CD4-positive, alpha-beta T cell (primary cell): ENCODE data around the gene MGA. TPM values are rescaled to one million over a fixed set of nuclear protein-coding genes. Genes with fewer than 3 reads are reported as not detected.

Experiments used
- ATAC-seq: fragments of 200-7000 bp; cut with Tn5 transposase; one replicate; pipeline ENCODE4 v1.10.0; 2022; ENCODE audit warnings: mild to moderate bottlenecking; ENCODE audit not compliant: poor library complexity
- CTCF ChIA-PET: fragments of 350-600 bp; sonication (Branson Sonifier 250); formaldehyde crosslinking; loops from one replicate; lab custom pipeline; 2021; ENCODE audit warnings: antibody characterized with exemption, inconsistent platforms; lab: Charles Lee
- POLR2A ChIA-PET: fragments of 350-600 bp; sonication (Branson Sonifier 250); formaldehyde crosslinking; loops from one replicate; lab custom pipeline; 2021; ENCODE audit warnings: antibody characterized with exemption, inconsistent platforms; lab: Charles Lee
- DNase-seq, 14 experiments: peaks; one replicate each; pipeline ENCODE4 v3.0.0-alpha.2; 2013 to 2020; ENCODE audit warnings: mixed read lengths in 2 of 14
- H3K27ac ChIP-seq, 2 donors: one replicate each; pipeline versions ENCODE4 v1.5.1 to v1.7.0; 2013; ENCODE audit warnings: low read length in 2 of 2, low read depth in 1 of 2, mild to moderate bottlenecking in 1 of 2
- H3K27me3 ChIP-seq, 2 experiments: 1 replicate in 1 of 2; 2 replicates in 1 of 2; pipeline versions ENCODE4 v1.6.1 to v1.7.0; 2013; ENCODE audit warnings: low read length in 2 of 2, control low read depth in 1 of 2, mild to moderate bottlenecking in 1 of 2, moderate library complexity in 1 of 2; ENCODE audit not compliant: insufficient read depth in 2 of 2, control insufficient read depth in 1 of 2
- H3K36me3 ChIP-seq: one replicate; pipeline ENCODE4 v1.6.1; 2013; ENCODE audit warnings: low read length, control low read depth; ENCODE audit not compliant: insufficient read depth
- H3K4me1 ChIP-seq: one replicate; pipeline ENCODE4 v1.6.1; 2013; ENCODE audit warnings: low read length, control low read depth; ENCODE audit not compliant: insufficient read depth
- H3K4me3 ChIP-seq: one replicate; pipeline ENCODE4 v1.5.1; 2013; ENCODE audit warnings: mild to moderate bottlenecking, low read length, moderate library complexity
- H3K9me3 ChIP-seq, 2 experiments: 1 replicate in 1 of 2; 2 replicates in 1 of 2; pipeline versions ENCODE4 v1.6.1 to v1.7.0; 2013; ENCODE audit warnings: low read length in 2 of 2, mild to moderate bottlenecking in 2 of 2, control low read depth in 1 of 2, moderate library complexity in 1 of 2; ENCODE audit not compliant: control insufficient read depth in 1 of 2, insufficient read depth in 1 of 2
- H3K27ac Mint-ChIP-seq: one replicate; pipeline ENCODE4 v1.8.0; 2020; ENCODE audit warnings: mixed read lengths
- H3K27me3 Mint-ChIP-seq: one replicate; pipeline ENCODE4 v1.8.0; 2021; ENCODE audit warnings: mixed read lengths
- H3K36me3 Mint-ChIP-seq: one replicate; pipeline ENCODE4 v1.8.0; 2021; ENCODE audit warnings: low read depth, mixed read lengths
- H3K4me1 Mint-ChIP-seq: one replicate; pipeline ENCODE4 v1.8.0; 2021; ENCODE audit warnings: low read depth, mixed read lengths
- H3K4me3 Mint-ChIP-seq: one replicate; pipeline ENCODE4 v1.8.0; 2020; ENCODE audit warnings: mild to moderate bottlenecking, mixed read lengths
- H3K9me3 Mint-ChIP-seq: one replicate; pipeline ENCODE4 v1.8.0; 2020; ENCODE audit warnings: mixed read lengths
- intact Hi-C, 2 experiments: fragments of 100-400 bp; cut with DNase I in 1 of 2; cut with micrococcal nuclease in 1 of 2; formaldehyde crosslinking; loops; one replicate each; pipeline versions ENCODE4 v1.15.1 to v1.9.0; 2023 to 2025; cut with DNase I, micrococcal nuclease
- total RNA-seq, 174 experiments: library from RNA in 2 of 174; stranded (reverse) in 2 of 174; gene quantifications; one replicate each; pipeline ENCODE4 v1.2.3 and lab custom pipeline; 2021 to 2026
- TF ChIP-seq, protein P1 (sequence below): fragments of 200-600 bp; IDR thresholded peaks from one replicate; pipeline ENCODE4 v1.8.0; 2022; ENCODE audit warnings: antibody characterized with exemption, mild to moderate bottlenecking

The MGA gene
- total RNA-seq, 2 experiments from 2014 or later = 31.0 to 33.9 TPM

DNA sequence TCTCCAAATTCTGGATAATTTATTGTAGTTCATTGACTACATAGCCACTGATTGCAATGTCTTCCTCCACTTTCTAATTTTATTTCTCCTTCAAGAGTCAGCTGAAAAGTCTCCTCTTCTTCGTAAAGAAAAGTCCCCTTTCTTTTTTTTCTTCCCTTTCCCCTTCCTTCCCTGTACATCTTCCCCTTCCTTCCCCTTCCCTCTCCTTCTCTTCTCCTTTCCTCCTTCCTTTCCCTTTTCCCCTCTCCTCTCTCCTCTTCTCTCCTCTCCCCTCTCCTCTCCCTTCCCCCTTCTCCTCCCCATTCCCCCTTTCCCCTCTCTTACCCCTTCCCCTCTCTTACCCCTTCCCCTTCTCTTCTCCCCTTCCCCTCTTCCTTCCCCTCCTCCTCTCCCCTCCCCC lies 8.8 kb upstream of the MGA start:
- Mint-ChIP-seq H3K36me3 (no peaks in the 10 kb centered on the region), H3K4me1 (no peaks in the 10 kb centered on the region), H3K4me3 (no peak overlapping the region), H3K27ac (no peak overlapping the region), H3K9me3 (peaks cover 6% of the 10 kb centered on the region), H3K27me3 (no peaks in the 10 kb centered on the region)
- Histone ChIP-seq H3K27ac (no peak overlapping the region), H3K4me1 (no peaks in the 10 kb centered on the region), H3K27me3 (no peaks in the 10 kb centered on the region), H3K36me3 (no peaks in the 10 kb centered on the region), H3K9me3 (peaks cover 0 to 10% of the 10 kb centered on the region in 2 experiments), H3K4me3 (no peak overlapping the region)
- POLR2A ChIA-PET = no interaction called here
- intact Hi-C loops = loop anchor here in 1 of 2 experiments (10.0 kb wide), 1 partner anchor 247 kb away; the partner anchor contains the start of gene NDUFAF1
- no peak for ATAC-seq
- TF ChIP-seq, protein P1, sequence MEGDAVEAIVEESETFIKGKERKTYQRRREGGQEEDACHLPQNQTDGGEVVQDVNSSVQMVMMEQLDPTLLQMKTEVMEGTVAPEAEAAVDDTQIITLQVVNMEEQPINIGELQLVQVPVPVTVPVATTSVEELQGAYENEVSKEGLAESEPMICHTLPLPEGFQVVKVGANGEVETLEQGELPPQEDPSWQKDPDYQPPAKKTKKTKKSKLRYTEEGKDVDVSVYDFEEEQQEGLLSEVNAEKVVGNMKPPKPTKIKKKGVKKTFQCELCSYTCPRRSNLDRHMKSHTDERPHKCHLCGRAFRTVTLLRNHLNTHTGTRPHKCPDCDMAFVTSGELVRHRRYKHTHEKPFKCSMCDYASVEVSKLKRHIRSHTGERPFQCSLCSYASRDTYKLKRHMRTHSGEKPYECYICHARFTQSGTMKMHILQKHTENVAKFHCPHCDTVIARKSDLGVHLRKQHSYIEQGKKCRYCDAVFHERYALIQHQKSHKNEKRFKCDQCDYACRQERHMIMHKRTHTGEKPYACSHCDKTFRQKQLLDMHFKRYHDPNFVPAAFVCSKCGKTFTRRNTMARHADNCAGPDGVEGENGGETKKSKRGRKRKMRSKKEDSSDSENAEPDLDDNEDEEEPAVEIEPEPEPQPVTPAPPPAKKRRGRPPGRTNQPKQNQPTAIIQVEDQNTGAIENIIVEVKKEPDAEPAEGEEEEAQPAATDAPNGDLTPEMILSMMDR = no peak
- no peak for DNase-seq
- CTCF ChIA-PET = no interaction called here

DNA sequence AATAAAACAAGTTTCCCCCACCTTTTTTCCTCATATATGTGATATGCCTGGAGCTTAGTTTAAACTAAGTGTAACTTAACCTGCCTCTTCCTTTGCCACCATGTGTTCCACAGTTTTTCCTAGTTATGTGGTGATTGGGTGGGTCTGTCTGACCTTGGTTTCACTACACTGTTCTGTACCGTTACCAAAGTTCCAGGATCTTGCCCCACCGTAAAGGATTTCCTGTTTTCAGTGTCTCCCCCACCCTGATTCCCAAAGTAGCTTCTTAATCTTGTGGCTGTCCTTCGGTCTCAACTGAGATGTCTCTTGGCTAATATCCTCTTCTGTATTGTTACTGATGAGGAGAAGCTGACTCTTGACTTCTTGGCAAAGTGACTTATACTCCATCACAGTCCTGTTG lies 6.4 kb upstream of the MGA start:
- DNase-seq (no peak), ATAC-seq (no peak)
- intact Hi-C loops = loop anchor here in 1 of 2 experiments (10.0 kb wide), 1 partner anchor 249 kb away; the partner anchor contains the start of gene NDUFAF1
- POLR2A ChIA-PET = interaction anchor here (0.6 to 0.7 kb wide), 2 partner anchors 9 to 11 kb away, joined by 3 read pairs; no protein-coding TSS in a partner anchor
- peaks cover 6% of the 10 kb centered on the region for H3K9me3 Mint-ChIP-seq
- H3K27me3 ChIP-seq = no peaks in the 10 kb centered on the region
- no peak overlapping the region for H3K27ac Mint-ChIP-seq
- H3K4me3 ChIP-seq = no peak overlapping the region
- H3K4me3 Mint-ChIP-seq = no peak overlapping the region
- TF ChIP-seq, protein P1 = no peak
- peaks cover 0 to 10% of the 10 kb centered on the region in 2 experiments for H3K9me3 ChIP-seq
- H3K4me1 ChIP-seq = no peaks in the 10 kb centered on the region
- H3K36me3 ChIP-seq = no peaks in the 10 kb centered on the region
- no peaks in the 10 kb centered on the region for H3K27me3 Mint-ChIP-seq
- peaks cover 2% of the 10 kb centered on the region for H3K4me1 Mint-ChIP-seq
- CTCF ChIA-PET = interaction anchor here (0.6 to 1.1 kb wide), 2 partner anchors 11 to 96 kb away, joined by 3 read pairs; no protein-coding TSS in a partner anchor
- H3K27ac ChIP-seq = no peak overlapping the region
- H3K36me3 Mint-ChIP-seq = no peaks in the 10 kb centered on the region

DNA sequence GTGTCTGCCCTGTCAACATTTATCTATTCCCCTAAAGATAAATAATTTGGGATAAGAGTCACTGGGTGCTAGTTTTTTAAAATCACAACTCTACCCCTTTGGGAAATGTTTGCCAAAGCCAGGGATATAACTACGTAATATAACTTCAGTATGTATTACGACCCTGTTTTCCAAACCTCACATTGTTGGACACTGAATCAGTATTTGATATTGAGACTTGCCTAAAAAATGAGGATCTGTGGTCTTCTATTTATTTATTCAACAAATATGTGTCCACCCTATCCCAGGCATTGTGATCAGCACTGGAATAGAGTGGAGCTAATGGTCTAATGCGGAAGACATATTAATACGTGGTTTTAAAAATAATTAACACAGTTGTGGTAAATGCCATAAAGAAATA lies 4.5 kb upstream of the MGA start:
- intact Hi-C loops = loop anchor here in 1 of 2 experiments (10.0 kb wide), 1 partner anchor 251 kb away; the partner anchor contains the start of gene NDUFAF1
- no peak overlapping the region for H3K27ac ChIP-seq
- TF ChIP-seq, protein P1 = no peak
- peaks cover 6% of the 10 kb centered on the region for H3K9me3 Mint-ChIP-seq
- CTCF ChIA-PET = no interaction called here
- no peaks in the 10 kb centered on the region for H3K27me3 ChIP-seq
- POLR2A ChIA-PET = no interaction called here
- no peak overlapping the region for H3K27ac Mint-ChIP-seq
- peaks cover 19% of the 10 kb centered on the region for H3K4me1 Mint-ChIP-seq
- no peaks in the 10 kb centered on the region for H3K27me3 Mint-ChIP-seq
- no peaks in the 10 kb centered on the region for H3K36me3 ChIP-seq
- H3K9me3 ChIP-seq = peaks cover 6 to 11% of the 10 kb centered on the region in 2 experiments
- H3K4me3 Mint-ChIP-seq = no peak overlapping the region
- H3K36me3 Mint-ChIP-seq = peaks cover under 1% of the 10 kb centered on the region
- no peak for DNase-seq
- H3K4me3 ChIP-seq = no peak overlapping the region
- peaks cover 12% of the 10 kb centered on the region for H3K4me1 ChIP-seq
- no peak for ATAC-seq
